ENCODE data around the gene XRCC6.
"Not testable (repeated sequence)": the region's sequence is repeated elsewhere in the genome, so short reads cannot be mapped to it uniquely, and the experiment has no call there.

The XRCC6 gene

DNA sequence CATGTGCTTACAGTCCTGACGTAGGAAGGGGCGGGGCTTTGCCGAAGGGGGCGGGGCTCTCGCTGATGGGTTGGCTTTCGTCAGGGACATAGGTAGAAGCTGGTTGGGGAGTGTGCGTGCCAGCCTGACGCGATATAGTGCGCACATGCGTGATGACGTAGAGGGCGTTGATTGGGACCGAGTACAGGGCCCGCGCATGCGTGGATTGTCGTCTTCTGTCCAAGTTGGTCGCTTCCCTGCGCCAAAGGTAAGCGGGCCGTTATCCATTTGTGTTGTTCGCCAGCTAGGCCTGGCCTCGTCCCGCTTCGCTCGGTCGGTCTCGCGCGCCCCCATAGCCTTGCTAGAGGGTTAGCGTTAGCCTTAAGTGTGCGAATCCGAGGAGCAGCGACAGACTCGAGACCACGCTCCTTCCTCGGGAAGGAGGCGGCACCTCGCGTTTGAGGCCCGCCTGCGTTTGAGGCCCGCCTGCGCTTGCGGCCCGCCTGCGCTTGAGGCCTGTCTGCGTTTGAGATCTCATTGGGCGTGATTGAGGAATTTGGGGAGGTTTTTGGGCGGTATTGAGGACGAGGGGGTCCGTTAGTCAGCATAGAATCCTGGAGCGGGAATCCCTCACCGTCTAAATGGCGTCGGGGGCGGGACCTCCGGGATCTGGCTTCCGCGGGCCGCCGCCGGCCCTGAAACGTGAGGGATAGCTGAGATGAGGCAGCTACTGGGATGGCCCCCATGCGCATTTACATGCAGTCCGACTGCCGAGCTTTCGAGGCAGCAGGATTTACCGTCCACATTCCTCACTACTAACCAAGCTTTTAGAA, at the start of gene XRCC6:
Gene XRCC6 (plus strand): TSS at position 197 of the 812 bp plus-strand sequence. CDS start 710 bp downstream, outside the sequence.
- DNase-seq (ENCODE audit: low read depth in 3 of 3): peak; percentile 100

DNA sequence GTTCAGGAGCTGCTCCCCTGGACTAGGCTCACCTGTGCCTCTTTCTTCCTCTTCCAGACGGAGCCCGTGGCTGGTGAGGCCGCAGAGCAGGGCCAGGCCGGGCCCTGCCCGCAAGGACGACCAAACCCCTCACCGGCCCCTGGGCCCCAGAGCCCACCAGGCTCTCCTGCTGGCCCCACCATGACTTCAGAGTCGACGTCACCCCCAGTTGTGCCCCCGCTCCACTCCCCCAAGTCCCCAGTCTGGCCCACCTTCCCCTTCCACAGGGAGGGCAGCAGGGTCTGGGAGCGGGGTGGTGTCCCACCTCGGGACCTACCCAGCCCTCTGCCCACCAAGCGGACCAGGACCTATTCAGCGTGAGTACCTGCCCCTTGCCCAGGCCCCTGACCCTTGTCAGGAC, 49.3 kb upstream of the XRCC6 start:
- no peak for DNase-seq (ENCODE audit: low read depth in 3 of 3)

DNA sequence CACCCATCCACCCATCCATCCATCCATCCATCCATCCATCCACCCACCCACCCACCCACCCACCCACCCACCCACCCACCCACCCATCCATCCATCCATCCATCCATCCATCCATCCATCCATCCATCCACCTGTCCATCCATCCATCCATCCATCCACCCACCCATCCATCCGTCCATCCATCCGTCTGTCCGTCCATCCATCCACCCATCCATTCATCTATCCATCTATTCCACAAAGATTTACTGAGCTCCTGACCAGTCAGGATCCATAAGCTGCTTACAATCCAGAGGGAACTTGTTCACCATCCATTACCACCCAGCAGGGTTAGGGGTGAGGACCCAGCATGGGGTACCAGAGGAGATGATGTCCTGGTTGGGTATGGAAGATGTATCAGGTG, 48.8 kb upstream of the XRCC6 start:
- not testable (repeated sequence) for DNase-seq (ENCODE audit: low read depth in 3 of 3)

DNA sequence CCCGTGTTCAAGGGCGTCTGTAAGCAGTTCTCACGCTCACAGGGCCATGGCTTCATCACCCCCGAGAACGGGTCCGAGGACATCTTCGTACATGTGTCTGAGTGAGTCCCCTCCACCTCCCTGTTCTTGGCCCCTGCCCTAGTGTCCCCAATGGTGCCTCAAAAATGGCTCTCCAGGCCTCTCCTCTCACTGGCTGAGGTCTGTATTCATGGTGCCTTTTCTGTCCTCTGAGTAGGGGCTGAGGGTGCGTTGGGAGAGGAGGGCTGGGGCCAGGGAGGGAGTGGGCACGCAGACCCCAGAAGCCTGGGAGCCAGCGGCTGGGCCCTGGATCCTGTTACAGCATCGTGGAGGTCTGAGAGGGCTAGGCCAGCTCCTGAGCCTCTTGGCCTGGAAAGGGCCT, 47.4 kb upstream of the XRCC6 start:
- no peak for DNase-seq (ENCODE audit: low read depth in 3 of 3)

DNA sequence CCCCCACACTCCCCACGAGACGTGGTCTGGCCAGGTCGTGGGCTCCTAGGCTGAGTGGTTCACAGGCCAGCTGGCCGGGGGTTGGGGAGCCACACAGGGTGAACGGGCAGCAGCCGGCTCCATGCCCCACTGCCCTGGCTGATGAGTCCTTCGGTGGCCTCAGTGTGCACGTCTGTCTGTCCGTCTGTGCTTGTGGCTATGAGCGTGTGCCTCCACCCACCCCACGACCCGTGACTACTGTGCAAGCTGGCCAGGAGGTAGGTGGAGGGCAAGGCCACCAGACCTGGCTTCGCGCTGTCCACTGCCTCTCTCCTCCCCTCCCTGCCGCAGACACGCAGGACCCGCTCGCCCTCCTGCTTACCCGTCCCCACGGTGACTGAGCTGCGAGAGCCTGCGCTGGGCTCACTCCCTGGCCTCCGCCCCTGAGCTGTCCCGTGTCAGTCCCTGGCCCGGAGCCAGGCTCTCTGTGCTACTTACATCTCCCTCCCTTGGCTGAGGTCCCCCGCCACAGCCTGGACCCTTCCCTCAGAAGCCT, 46.2 kb upstream of the XRCC6 start:
- no peak for DNase-seq (ENCODE audit: low read depth in 3 of 3)

DNA sequence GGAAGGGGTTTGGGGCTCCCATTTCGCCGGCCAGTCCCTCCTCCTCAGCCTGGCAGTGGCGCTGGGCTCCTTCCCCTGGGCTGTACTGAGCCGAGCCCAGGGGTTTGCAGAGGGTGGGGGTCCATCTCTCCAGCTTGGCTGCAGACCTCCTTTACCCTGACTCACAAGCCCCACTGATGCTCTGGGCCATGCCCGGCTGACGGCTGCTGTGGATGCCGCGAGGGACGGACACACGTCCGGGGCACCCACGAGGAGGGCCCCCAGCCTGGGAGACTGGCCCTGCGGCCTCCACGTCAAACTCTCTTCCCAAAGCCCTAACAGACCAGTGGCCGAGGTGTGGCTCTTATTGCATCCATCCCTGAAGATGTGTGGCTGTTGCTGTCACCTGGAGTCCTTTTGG, 45.6 kb upstream of the XRCC6 start:
- DNase-seq (ENCODE audit: low read depth in 3 of 3): no peak

DNA sequence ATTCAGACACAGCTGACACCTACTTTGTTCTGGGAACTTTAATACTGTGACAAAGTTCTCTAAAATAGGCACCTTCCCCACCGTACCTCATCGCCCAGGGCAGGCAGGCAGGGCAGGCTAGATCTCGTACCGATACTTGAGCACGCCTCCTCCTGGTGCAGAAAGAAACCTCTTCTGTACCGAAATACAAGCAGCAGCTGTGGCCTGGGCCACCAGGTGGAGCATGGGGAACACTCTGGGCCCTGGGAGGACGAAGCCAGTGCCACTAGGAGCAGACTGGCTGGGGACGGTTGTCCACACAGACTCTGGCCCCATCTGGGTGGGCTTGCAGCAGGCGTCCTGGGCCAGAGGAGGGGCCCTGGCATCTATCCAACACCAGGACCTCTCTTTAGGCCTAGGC, 44.2 kb upstream of the XRCC6 start:
- DNase-seq (ENCODE audit: low read depth in 3 of 3): peak in 1 of 3 experiments; percentile 19

DNA sequence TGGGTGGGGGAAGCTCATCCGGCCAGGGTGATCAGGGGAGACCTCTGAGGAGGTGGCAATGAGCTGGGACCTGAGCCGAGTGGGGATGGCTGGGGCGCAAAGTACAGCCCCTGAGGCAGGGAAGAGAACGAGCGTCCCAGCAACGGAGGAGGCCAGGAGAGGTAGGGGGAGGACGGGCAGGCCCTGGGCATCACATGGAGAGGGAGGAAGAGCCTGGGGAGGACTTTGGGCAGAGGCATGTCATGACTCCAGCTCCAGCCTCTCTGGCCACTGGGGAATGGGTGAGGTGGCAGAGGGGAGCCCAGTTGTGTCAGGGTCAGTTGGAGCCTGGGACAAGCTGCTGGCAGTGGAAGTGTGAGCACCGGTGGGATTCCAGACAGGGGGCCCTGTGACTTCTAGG, 43.0 kb upstream of the XRCC6 start:
- DNase-seq (ENCODE audit: low read depth in 3 of 3): no peak

DNA sequence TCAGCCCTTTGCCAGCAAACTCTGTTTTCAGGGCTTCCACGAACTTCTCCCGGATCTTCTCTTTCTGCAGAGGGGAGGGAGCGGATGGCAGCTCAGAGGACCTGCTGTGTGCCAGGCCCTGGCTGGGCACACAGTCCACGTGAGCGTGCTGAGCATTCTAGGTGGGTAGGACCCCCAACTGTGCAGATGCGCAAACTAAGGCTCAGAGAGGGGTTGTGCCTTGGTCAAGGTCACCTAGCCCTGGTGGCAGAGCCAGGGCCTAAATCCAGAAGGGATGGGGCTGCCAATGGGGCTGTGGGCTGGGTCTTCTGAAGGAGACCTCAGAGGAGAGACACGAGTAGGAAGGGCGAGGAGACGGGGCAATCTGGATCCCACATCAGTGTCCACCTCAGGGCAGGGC, 42.3 kb upstream of the XRCC6 start:
- no peak for DNase-seq (ENCODE audit: low read depth in 3 of 3)

DNA sequence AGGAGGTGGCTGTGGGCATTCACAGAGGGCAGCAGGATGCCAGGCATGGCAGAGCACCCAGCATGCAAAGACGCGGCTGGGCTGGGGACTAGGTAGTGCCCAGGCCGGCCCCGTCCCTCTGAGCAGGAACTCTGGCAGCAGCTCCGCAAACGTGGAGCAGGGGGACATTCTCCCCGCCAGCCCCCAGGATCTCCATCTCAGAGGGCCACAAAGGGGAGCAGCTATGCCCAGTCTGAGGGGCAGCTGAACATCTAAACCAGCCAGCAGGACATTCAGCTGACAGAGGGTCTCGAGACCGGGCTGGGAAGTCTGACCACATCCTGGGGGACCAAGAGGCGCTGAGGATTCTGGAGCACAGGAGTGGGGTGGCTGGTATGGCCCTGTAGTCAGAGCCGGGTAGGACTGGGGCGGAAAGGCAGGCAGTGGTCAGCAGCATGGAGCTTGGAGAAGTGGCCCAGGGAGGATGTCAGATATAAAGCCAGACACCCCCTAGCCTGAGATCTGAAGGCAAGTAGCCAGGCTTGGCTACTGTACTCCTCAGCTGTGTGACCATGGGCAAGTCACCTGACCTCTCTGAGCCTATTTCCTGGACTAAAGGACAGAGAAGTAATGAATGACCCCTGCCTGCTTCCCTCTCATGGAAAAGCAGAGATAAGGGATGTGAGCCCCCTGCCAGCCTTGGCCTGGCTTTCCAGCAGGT, 41.6 kb upstream of the XRCC6 start:
- no peak for DNase-seq (ENCODE audit: low read depth in 3 of 3)

DNA sequence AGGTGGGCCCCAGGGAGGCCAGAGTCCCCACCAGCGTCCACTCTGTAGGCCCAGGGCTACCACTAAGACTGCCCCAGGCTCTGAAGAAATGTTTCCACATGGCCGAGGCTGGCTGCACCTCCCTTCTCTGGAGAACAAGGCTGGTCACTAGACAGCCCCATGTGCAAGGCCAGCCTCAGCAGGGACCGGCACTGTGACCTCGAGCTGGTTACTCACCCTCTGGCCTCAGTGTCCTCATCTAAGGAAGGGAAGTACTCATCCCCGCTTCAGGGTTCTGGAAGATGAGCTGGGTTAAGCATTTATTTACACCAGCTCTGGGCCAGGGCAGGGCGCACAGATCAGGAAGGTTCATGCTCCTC, 41.1 kb upstream of the XRCC6 start:
- DNase-seq (ENCODE audit: low read depth in 3 of 3): no peak

DNA sequence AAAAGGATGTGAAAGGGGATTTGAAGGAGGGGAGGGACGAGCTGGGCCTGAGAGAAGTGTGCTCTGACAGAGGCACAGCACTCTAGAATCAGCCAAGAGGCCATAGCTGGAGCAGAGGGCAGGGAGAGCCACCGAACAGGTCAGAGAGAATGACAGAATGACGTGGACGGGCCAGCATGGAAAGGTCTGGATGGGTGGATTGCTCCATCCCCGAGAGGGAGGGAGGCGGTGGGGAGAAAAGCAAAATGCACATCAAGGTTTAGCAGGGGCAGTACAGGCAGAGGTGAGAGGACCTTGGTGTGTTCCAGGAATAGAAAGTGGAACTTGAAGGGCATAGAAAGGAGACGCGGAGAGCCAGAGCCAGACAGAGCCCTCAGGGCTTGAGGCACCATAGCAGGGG, 38.4 kb upstream of the XRCC6 start:
- no peak for DNase-seq (ENCODE audit: low read depth in 3 of 3)

DNA sequence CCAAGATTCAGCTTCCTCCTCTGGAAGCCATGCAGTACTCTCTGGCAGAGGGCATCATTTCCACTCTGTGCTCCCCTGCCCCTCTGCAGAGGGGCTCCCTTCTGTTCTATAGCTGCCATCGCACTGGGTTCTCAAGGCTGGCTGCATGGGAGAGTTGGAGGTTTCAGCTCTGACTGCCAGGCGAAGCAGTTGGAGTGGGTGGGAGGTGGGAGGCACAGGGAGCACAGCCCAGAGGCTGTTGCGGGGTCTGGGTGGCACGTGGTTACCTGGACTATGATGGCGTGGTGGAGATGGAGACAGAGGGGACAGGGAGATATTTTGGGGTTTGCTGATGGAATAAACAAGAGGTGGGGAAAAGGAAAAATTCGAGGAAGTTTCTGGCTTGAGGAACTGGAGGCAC, 36.2 kb upstream of the XRCC6 start:
- DNase-seq (ENCODE audit: low read depth in 3 of 3): no peak

DNA sequence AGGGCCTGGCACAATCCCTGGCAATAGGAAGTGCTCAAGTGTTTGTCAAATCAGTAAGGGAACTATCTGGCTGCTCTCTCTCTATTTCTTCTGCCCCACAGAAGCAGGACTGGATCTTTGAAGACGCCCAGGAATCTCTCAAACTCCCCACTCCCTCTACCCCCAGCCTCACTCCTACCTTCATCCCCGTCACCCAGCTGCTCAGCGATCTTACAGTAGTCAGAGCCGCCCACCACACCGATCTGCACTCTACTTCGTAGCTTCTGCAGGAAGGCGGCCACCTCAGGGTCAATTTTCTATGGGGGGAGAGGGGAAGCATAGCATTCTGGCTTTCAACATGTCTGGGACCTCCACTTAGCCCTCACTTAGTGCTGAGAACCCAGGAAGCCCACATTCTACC, 35.2 kb upstream of the XRCC6 start:
- DNase-seq (ENCODE audit: low read depth in 3 of 3): no peak

DNA sequence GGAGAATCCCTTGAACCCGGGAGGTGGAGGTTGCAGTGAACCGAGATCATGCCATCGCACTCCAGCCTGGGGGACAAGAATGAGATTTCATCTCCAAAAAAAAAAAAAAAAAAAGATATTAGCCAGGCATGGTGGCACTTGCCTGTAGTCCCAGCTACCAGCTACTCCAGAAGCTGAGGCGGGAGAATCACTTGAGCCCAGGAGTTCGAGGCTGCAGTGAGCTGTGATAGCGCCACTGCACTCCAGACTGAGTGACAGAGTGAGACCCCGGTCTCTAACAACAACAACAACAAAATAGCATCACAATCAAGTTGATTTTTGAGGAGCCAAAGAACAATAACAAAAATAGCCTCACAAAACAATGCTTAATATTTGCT, 33.8 kb upstream of the XRCC6 start:
- DNase-seq (ENCODE audit: low read depth in 3 of 3): no peak

DNA sequence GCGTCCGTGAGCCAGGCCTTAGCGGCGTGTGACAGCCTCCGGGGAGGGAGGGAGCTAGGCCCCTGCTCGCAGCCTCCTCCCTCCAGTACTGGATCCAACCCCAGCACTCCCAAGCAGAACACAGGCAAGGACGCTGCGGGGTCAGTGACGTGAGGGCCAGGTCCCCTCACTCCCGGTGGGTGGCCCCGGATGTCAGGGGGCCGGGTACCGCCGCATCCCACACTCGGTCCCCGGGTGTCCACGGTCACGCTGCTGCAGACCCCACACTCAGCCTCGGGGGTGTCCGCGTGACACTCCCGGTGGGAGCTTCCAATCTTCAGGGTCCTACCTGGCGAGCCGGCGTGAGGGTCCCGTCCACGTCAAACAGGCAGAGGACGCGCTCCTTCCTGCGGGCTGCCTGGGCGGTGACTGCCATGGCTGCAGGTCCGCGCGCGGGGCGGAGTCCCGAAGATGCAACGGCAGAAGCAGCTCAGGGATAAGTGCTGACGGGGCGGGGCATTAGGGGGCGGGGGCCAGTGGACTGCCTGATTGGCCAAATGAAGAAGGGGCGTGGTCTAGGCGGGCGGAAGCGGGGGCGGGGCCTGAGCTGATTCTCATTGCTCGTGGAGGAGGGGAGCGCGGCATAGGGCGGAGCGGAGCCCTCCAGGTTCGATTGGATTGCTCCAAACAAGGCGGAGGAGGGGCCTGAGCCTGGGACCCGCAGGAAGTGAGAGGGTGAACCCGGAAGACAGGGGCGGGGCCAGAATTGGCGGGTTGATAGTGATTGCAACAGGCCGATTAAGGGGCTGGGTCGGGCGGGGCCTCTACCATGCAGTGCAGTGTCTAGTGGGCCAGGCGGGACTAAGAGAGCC, 31.5 kb upstream of the XRCC6 start, which contains the start of gene PMM1:
Gene PMM1 (minus strand): TSS at position 450 of the 851 bp plus-strand sequence. CDS start 35 bp downstream, at position 415.
- peak; percentile 100 for DNase-seq (ENCODE audit: low read depth in 3 of 3)

DNA sequence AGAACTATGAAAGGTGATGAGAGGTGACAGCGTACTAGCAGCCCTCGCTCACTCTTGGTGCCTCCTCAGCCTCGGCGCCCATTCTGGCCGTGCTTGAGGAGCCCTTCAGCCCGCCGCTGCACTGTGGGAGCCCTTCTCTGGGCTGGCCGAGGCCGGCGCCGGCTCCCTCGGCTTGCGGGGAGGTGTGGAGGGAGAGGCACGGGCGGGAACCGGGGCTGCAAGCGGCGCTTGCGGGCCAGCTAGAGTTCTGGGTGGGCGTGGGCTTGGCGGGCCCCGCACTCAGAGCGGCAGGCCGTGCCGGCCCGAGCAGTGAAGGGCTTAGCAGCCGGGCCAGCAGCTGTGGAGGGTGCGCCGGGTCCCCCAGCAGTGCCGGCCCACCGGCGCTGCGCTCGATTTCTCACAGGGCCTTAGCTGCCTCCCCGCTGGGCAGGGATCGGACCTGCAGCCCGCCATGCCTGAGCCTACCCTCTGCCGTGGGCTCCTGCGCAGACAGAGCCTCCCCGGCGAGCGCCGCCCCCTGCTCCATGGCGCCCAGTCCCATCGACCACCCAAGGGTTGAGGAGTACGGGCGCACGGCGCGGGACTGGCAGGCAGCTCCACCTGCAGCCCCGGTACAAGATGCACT, 27.6 kb upstream of the XRCC6 start:
- not testable (repeated sequence) for DNase-seq (ENCODE audit: low read depth in 3 of 3)

DNA sequence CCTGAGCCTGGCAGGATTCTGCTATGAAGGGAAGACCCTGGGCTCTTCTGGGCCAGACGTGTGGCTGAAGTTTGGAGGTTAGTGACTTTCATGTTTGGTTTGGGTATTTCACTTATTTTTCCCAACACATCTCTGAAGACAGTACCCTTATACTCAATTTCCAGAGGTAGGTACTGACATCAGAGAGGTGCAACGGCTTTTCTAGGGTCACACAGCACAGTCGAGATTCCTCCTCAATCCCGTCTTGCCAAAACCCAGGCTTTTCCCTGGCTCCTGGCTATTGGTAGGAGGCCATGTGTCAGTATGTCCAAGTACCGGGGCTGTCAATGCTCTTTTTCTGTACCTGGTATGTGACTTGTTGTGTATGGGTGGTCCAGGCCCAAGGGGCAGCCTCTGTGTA, 25.4 kb upstream of the XRCC6 start:
- DNase-seq (ENCODE audit: low read depth in 3 of 3): no peak

DNA sequence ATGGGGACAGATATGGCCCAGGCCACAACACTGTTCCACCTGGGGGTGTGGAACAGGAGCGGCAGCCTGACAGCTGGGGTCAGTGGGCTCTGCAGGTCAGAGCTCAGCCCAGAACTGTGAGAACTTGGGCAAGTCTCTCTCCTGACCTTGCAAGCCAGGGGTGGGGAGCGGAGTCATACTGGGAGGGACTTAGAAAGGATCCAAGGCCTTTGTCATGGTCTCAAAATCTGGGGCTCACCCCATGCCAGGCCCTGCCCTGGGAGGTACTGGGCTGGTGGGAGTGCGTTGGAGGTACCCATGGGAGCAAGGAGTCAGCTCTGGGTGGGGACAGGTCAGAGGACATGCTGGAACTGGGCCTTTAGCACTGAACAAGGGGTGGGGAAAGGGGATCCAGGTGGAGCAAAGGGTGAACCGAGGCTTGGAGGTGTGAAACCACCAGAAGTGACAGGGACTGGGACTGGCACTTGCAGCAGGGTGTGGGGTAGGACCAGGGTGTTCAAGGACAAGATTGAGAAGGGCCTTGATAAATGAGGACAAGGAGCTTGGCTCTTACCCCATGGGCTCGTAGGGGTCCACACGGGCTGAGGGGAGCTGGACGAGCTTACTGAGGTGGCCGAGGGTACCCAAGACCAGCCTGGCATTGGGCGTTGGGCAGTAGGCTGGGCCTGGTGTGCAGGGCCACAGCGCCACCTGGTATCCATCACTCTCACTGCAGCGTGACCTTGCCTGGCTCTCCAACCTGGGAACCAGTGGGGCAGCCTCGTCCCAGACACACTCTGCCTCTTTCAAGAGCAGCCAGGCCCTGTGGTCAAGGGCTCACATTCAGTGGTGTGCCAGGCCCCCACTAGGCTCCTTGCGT, 24.1 kb upstream of the XRCC6 start:
- DNase-seq (ENCODE audit: low read depth in 3 of 3): peak in 1 of 3 experiments; percentile 32

DNA sequence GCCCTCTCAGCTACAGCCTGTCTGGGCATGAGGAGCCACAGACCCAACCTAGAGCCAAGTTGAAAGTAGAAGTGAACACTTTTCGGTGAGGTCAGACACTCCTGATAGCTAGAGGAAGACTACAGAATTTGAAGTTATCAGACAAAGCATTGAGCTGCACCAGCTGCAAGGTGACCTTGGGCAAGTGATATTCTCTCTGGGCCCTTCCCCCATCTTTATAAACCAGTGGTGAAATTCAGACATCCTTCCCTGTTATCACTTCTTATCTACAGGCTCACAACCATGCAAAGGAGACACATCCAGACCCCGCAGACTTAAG, 23.5 kb upstream of the XRCC6 start:
- no peak for DNase-seq (ENCODE audit: low read depth in 3 of 3)

DNA sequence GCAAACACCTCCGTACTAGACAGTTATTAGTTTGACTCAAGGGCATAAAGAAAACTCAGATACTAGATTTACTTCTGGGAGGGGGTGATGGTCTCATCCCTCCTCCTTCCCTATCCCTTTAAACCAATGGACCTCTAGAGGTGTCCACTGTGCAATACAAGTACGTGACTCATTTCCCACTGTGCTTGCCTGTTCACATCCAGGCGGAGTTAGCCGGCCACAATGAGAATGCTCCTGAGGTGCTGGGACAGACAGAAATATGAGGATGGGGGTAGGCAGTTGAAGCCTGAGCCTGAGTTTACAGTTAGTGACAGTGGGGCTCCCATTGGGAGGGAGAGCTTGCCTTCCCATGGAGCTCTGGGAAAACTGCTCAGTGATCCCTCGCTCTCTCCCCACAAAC, 23.0 kb upstream of the XRCC6 start:
- DNase-seq (ENCODE audit: low read depth in 3 of 3): no peak

Data from stimulated activated CD4-positive, alpha-beta T cell treated with anti-CD3 and anti-CD28 coated beads, TNF-alpha, amount 100 ng/mL, for 24 hours (primary cell).